GM23338 (cell line): ENCODE measurements around the gene SMYD3. TPM values are rescaled to one million over a fixed set of nuclear protein-coding genes. Genes with fewer than 3 reads are reported as not detected.

ENCODE experiments used
- ATAC-seq: fragments of 200-7000 bp; cut with Tn5 transposase; 3 replicates; pipeline ENCODE4 v1.9.1; 2020
- DNase-seq: peaks from one replicate; pipeline ENCODE4 v3.0.0-alpha.2; 2015; ENCODE audit warnings: low spot score
- H2AFZ ChIP-seq: fragments of 200-600 bp; sonication (generic); 2 replicates; pipeline ENCODE4 v1.8.0; 2016; ENCODE audit warnings: antibody characterized with exemption, mild to moderate bottlenecking, moderate library complexity
- H3F3A ChIP-seq: fragments of 200-600 bp; sonication (generic); replicated peaks from 2 replicates; pipeline ENCODE4 v1.8.0; 2017; ENCODE audit warnings: antibody characterized with exemption, mixed run types, low read depth
- H3K27ac ChIP-seq: fragments of 200-600 bp; sonication (generic); 2 replicates; pipeline ENCODE4 v1.6.1; 2016; ENCODE audit warnings: low read depth
- H3K27me3 ChIP-seq: fragments of 200-600 bp; sonication (generic); 2 replicates; pipeline ENCODE4 v1.8.0; 2016; ENCODE audit warnings: mild to moderate bottlenecking, mixed run types, moderate library complexity; ENCODE audit not compliant: insufficient read depth
- H3K36me3 ChIP-seq: fragments of 200-600 bp; sonication (generic); 2 replicates; pipeline ENCODE4 v1.8.0; 2016; ENCODE audit warnings: mild to moderate bottlenecking; ENCODE audit not compliant: insufficient read depth
- H3K4me1 ChIP-seq: fragments of 200-600 bp; sonication (generic); 2 replicates; pipeline ENCODE4 v1.8.0; 2016; ENCODE audit warnings: mild to moderate bottlenecking, moderate library complexity; ENCODE audit not compliant: insufficient read depth
- H3K4me2 ChIP-seq: fragments of 200-600 bp; sonication (generic); 2 replicates; pipeline ENCODE4 v1.7.1; 2017; ENCODE audit warnings: mixed run types
- H3K4me3 ChIP-seq: fragments of 200-600 bp; sonication (generic); 2 replicates; pipeline ENCODE4 v1.6.1; 2016; ENCODE audit warnings: mixed run types
- H3K79me2 ChIP-seq: fragments of 200-600 bp; sonication (generic); replicated peaks from 2 replicates; pipeline ENCODE4 v1.8.0; 2017; ENCODE audit warnings: mild to moderate bottlenecking; ENCODE audit not compliant: insufficient read depth
- H3K9me2 ChIP-seq: fragments of 200-600 bp; sonication (generic); 2 replicates; pipeline ENCODE4 v1.8.0; 2017; ENCODE audit not compliant: insufficient read depth
- H4K20me1 ChIP-seq: fragments of 200-600 bp; sonication (generic); replicated peaks from 2 replicates; pipeline ENCODE4 v1.8.0; 2017; ENCODE audit warnings: mild to moderate bottlenecking; ENCODE audit not compliant: insufficient read depth
- H3K27ac Mint-ChIP-seq: 2 replicates; pipeline ENCODE4 v1.8.0; 2020; ENCODE audit warnings: inconsistent platforms, mild to moderate bottlenecking, moderate library complexity, mixed read lengths
- H3K27me3 Mint-ChIP-seq: 3 replicates; pipeline ENCODE4 v1.8.0; 2022; ENCODE audit warnings: low read depth, mild to moderate bottlenecking, moderate library complexity, mixed read lengths, inconsistent platforms; ENCODE audit not compliant: insufficient read depth, poor library complexity
- H3K36me3 Mint-ChIP-seq: 3 replicates; pipeline ENCODE4 v1.8.0; 2021; ENCODE audit warnings: low read depth, mild to moderate bottlenecking, inconsistent platforms, moderate library complexity, mixed read lengths
- H3K4me1 Mint-ChIP-seq: 3 replicates; pipeline ENCODE4 v1.8.0; 2020; ENCODE audit warnings: mild to moderate bottlenecking, inconsistent platforms, mixed read lengths
- H3K4me3 Mint-ChIP-seq: 3 replicates; pipeline ENCODE4 v1.8.0; 2021; ENCODE audit warnings: moderate library complexity, mild to moderate bottlenecking, inconsistent platforms, mixed read lengths
- H3K9me3 Mint-ChIP-seq: 3 replicates; pipeline ENCODE4 v1.8.0; 2020; ENCODE audit warnings: moderate library complexity, mild to moderate bottlenecking, inconsistent platforms, mixed read lengths
- EZH2 ChIP-seq: fragments of 200-600 bp; sonication (generic); IDR thresholded peaks from one replicate; pipeline ENCODE4 v1.8.0; 2017; ENCODE audit warnings: antibody characterized with exemption, mild to moderate bottlenecking, low read depth; ENCODE audit not compliant: unreplicated experiment
- EZH2phosphoT487 ChIP-seq: fragments of 200-600 bp; sonication (generic); IDR thresholded peaks from one replicate; pipeline ENCODE4 v1.8.1; 2018; ENCODE audit warnings: antibody characterized with exemption; ENCODE audit not compliant: unreplicated experiment
- JUNB ChIP-seq: IDR thresholded peaks from one replicate; pipeline ENCODE4 v1.6.1; 2016; ENCODE audit warnings: antibody characterized with exemption; ENCODE audit not compliant: unreplicated experiment
- STAT1 ChIP-seq: IDR thresholded peaks from one replicate; pipeline ENCODE4 v1.6.1; 2016; ENCODE audit warnings: antibody characterized with exemption; ENCODE audit not compliant: unreplicated experiment
- ZNF114 ChIP-seq: fragments of 250-450 bp; sonication (Bioruptor Pico); IDR thresholded peaks from 2 replicates; pipeline ENCODE4 v1.5.0; 2020; ENCODE audit warnings: mild to moderate bottlenecking, moderate library complexity
- polyA plus RNA-seq: library from polyadenylated mRNA; unstranded; fragments of >200 nt; fragmentation: Nextera tagmentation; extraction: Ambion mirVana; gene quantifications from 2 replicates; pipeline ENCODE4 v1.2.1, GENCODE V29; 2016
- total RNA-seq: library from RNA; depleted of rRNA; stranded (reverse); fragments of >200 nt; shearing (Covaris generic); gene quantifications from 2 replicates; pipeline ENCODE4 v1.2.3, GENCODE V29; 2014
- TF ChIP-seq, protein P1 (sequence below): fragments of 250-450 bp; sonication (Bioruptor Pico); IDR thresholded peaks from 2 replicates; pipeline ENCODE4 v1.5.0; 2020; ENCODE audit warnings: mild to moderate bottlenecking, moderate library complexity
- TF ChIP-seq, protein P2 (sequence below), 2 experiments: fragments of 200-600 bp in 1 of 2; sonication (generic) in 1 of 2; conservative IDR thresholded peaks; 2 replicates each; pipeline versions ENCODE4 v1.5.1 to v1.6.1; 2016 to 2017; ENCODE audit warnings: antibody characterized with exemption in 2 of 2, low read depth in 2 of 2, mild to moderate bottlenecking in 2 of 2, moderate library complexity in 1 of 2

The SMYD3 gene
- total and polyA plus RNA-seq, 2 experiments from 2014 or later, result 31.8 to 34.4 TPM

DNA sequence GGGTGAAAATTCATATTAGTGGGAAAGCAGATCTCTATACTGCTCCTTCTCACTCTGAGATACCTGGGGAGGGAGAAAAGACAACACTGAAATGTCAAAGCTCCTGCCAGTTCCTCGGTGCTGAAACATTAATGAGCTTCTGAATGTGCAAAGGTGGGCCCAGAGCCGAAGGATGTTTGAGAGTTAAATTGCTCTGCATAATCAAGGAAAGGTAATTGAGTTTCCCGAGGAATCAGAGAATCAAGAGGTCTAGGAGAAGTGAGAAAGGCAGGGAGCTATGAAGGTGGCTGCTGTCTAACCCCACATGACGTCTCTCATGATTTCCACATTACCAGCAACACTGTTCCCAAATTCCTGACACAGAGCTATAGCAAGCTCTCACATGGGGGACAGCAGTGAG is 346.7 kb downstream of the SMYD3 start:
- Histone ChIP-seq H4K20me1 (no peaks in the 10 kb centered on the region; the same call in 1 of the 2 replicates), H3K9me2 (no peaks in the 10 kb centered on the region; the same call in 1 of the 2 replicates), H3K4me2 (no peak overlapping the region), H3K79me2 (no peaks in the 10 kb centered on the region), H3K4me3 (no peak overlapping the region), H3K36me3 (no peaks in the 10 kb centered on the region), H3K27me3 (no peaks in the 10 kb centered on the region), H3K4me1 (peaks cover 11% of the 10 kb centered on the region; the same call in 1 of the 2 replicates), H3K27ac (no peak overlapping the region), H3F3A (no peaks in the 10 kb centered on the region), H2AFZ (no peak overlapping the region)
- H3K4me3 Mint-ChIP-seq, result no peak overlapping the region
- DNase-seq, result no peak
- no peaks in the 10 kb centered on the region for H3K27me3 Mint-ChIP-seq
- no peak overlapping the region for H3K27ac Mint-ChIP-seq
- no peaks in the 10 kb centered on the region for H3K9me3 Mint-ChIP-seq
- H3K4me1 Mint-ChIP-seq, result peaks cover 29% of the 10 kb centered on the region
- TF ChIP-seq EZH2phosphoT487 (no peak), JUNB (no peak), EZH2 (no peak), ZNF114 (CRISPR knock-in tag) (no peak), STAT1 (no peak)
- TF ChIP-seq, protein P1, sequence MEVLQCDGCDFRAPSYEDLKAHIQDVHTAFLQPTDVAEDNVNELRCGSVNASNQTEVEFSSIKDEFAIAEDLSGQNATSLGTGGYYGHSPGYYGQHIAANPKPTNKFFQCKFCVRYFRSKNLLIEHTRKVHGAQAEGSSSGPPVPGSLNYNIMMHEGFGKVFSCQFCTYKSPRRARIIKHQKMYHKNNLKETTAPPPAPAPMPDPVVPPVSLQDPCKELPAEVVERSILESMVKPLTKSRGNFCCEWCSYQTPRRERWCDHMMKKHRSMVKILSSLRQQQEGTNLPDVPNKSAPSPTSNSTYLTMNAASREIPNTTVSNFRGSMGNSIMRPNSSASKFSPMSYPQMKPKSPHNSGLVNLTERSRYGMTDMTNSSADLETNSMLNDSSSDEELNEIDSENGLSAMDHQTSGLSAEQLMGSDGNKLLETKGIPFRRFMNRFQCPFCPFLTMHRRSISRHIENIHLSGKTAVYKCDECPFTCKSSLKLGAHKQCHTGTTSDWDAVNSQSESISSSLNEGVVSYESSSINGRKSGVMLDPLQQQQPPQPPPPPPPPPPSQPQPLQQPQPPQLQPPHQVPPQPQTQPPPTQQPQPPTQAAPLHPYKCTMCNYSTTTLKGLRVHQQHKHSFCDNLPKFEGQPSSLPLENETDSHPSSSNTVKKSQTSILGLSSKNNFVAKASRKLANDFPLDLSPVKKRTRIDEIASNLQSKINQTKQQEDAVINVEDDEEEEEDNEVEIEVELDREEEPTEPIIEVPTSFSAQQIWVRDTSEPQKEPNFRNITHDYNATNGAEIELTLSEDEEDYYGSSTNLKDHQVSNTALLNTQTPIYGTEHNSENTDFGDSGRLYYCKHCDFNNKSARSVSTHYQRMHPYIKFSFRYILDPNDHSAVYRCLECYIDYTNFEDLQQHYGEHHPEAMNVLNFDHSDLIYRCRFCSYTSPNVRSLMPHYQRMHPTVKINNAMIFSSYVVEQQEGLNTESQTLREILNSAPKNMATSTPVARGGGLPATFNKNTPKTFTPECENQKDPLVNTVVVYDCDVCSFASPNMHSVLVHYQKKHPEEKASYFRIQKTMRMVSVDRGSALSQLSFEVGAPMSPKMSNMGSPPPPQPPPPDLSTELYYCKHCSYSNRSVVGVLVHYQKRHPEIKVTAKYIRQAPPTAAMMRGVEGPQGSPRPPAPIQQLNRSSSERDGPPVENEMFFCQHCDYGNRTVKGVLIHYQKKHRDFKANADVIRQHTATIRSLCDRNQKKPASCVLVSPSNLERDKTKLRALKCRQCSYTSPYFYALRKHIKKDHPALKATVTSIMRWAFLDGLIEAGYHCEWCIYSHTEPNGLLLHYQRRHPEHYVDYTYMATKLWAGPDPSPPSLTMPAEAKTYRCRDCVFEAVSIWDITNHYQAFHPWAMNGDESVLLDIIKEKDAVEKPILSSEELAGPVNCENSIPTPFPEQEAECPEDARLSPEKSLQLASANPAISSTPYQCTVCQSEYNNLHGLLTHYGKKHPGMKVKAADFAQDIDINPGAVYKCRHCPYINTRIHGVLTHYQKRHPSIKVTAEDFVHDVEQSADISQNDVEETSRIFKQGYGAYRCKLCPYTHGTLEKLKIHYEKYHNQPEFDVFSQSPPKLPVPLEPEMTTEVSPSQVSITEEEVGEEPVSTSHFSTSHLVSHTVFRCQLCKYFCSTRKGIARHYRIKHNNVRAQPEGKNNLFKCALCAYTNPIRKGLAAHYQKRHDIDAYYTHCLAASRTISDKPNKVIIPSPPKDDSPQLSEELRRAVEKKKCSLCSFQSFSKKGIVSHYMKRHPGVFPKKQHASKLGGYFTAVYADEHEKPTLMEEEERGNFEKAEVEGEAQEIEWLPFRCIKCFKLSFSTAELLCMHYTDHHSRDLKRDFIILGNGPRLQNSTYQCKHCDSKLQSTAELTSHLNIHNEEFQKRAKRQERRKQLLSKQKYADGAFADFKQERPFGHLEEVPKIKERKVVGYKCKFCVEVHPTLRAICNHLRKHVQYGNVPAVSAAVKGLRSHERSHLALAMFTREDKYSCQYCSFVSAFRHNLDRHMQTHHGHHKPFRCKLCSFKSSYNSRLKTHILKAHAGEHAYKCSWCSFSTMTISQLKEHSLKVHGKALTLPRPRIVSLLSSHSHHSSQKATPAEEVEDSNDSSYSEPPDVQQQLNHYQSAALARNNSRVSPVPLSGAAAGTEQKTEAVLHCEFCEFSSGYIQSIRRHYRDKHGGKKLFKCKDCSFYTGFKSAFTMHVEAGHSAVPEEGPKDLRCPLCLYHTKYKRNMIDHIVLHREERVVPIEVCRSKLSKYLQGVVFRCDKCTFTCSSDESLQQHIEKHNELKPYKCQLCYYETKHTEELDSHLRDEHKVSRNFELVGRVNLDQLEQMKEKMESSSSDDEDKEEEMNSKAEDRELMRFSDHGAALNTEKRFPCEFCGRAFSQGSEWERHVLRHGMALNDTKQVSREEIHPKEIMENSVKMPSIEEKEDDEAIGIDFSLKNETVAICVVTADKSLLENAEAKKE (CRISPR knock-in tag), result no peak
- TF ChIP-seq, protein P2, sequence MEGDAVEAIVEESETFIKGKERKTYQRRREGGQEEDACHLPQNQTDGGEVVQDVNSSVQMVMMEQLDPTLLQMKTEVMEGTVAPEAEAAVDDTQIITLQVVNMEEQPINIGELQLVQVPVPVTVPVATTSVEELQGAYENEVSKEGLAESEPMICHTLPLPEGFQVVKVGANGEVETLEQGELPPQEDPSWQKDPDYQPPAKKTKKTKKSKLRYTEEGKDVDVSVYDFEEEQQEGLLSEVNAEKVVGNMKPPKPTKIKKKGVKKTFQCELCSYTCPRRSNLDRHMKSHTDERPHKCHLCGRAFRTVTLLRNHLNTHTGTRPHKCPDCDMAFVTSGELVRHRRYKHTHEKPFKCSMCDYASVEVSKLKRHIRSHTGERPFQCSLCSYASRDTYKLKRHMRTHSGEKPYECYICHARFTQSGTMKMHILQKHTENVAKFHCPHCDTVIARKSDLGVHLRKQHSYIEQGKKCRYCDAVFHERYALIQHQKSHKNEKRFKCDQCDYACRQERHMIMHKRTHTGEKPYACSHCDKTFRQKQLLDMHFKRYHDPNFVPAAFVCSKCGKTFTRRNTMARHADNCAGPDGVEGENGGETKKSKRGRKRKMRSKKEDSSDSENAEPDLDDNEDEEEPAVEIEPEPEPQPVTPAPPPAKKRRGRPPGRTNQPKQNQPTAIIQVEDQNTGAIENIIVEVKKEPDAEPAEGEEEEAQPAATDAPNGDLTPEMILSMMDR (conservative IDR thresholded peaks at IDR 0.05; ENCODE audit: low read depth in 2 of 2), result no peak
- H3K36me3 Mint-ChIP-seq, result no peaks in the 10 kb centered on the region
- no peak for ATAC-seq
